NCI-H146 treated with DMSO at 0.1 percent for 48 hours (cell line): ENCODE measurements around the gene AKAP10.
"Not testable (repeated sequence)": the region's sequence is repeated elsewhere in the genome, so short reads cannot be mapped to it uniquely, and the experiment has no call there.

Experiments used
- DNase-seq: peaks from one replicate; lab custom pipeline; 2025; ENCODE audit not compliant: unreplicated experiment; lab: John Stamatoyannopoulos, UW

AKAP10 gene

GRCh38 chr17:19979917-19980770 lies 2.5 kb upstream of the AKAP10 start:
- DNase-seq = no peak

GRCh38 chr17:19978805-19979211 lies 1.2 kb upstream of the AKAP10 start:
- DNase-seq = no peak

- no peak for DNase-seq
Measured at GRCh38 chr17:19978209-19978802, 678 bp upstream of the AKAP10 start.

- no peak for DNase-seq
Measured at GRCh38 chr17:19975601-19976000, 2.0 kb downstream of the AKAP10 start.

GRCh38 chr17:19973156-19973555 lies 4.5 kb downstream of the AKAP10 start:
- no peak for DNase-seq

- not testable (repeated sequence) for DNase-seq
Measured at GRCh38 chr17:19962954-19963353, 14.7 kb downstream of the AKAP10 start.

GRCh38 chr17:19958023-19958422 lies 19.6 kb downstream of the AKAP10 start:
- DNase-seq = no peak

GRCh38 chr17:19955099-19955498 lies 22.5 kb downstream of the AKAP10 start:
- no peak for DNase-seq

- not testable (repeated sequence) for DNase-seq
Measured at GRCh38 chr17:19951411-19951810, 26.2 kb downstream of the AKAP10 start.

- not testable (repeated sequence) for DNase-seq
Measured at GRCh38 chr17:19950624-19951195, 26.9 kb downstream of the AKAP10 start.

GRCh38 chr17:19948116-19948943 lies 29.3 kb downstream of the AKAP10 start:
- no peak for DNase-seq

GRCh38 chr17:19946921-19947320 lies 30.7 kb downstream of the AKAP10 start:
- no peak for DNase-seq

- DNase-seq = no peak
Measured at GRCh38 chr17:19945009-19945626, 32.5 kb downstream of the AKAP10 start.

GRCh38 chr17:19943599-19943998 lies 34.0 kb downstream of the AKAP10 start:
- DNase-seq = no peak

GRCh38 chr17:19943026-19943425 lies 34.6 kb downstream of the AKAP10 start:
- DNase-seq = no peak

- no peak for DNase-seq
Measured at GRCh38 chr17:19940722-19941464, 36.7 kb downstream of the AKAP10 start.

GRCh38 chr17:19939993-19940721 lies 37.5 kb downstream of the AKAP10 start:
- DNase-seq = no peak

GRCh38 chr17:19938736-19939135 lies 38.9 kb downstream of the AKAP10 start:
- no peak for DNase-seq

GRCh38 chr17:19937522-19937921 lies 40.1 kb downstream of the AKAP10 start:
- DNase-seq = no peak
